CD14-positive monocyte (primary cell): ENCODE data around the gene IZUMO4. TPM values are rescaled to one million over a fixed set of nuclear protein-coding genes. Genes with fewer than 3 reads are reported as not detected.

ENCODE experiments used
- DNase-seq, 3 donors: peaks; one replicate each; pipeline ENCODE4 v3.0.0-alpha.2; 2011 to 2022
- H2AFZ ChIP-seq: 2 replicates; pipeline ENCODE4 v1.6.0; 2012; ENCODE audit warnings: mild to moderate bottlenecking, low read depth, low read length, inconsistent platforms; ENCODE audit not compliant: insufficient read depth, poor library complexity, severe bottlenecking
- H3K27ac ChIP-seq, 2 donors: 1 replicate in 1 of 2; 2 replicates in 1 of 2; pipeline ENCODE4 v1.5.1; 2012 to 2013; ENCODE audit warnings: low read length in 2 of 2, control low read depth in 1 of 2, inconsistent platforms in 1 of 2, low read depth in 1 of 2, mild to moderate bottlenecking in 1 of 2
- H3K27me3 ChIP-seq, 2 donors: one replicate each; pipeline versions ENCODE4 v1.6.0 to v1.6.1; 2011 to 2013; ENCODE audit warnings: low read length in 2 of 2; ENCODE audit not compliant: control insufficient read depth in 2 of 2, insufficient read depth in 2 of 2
- H3K36me3 ChIP-seq, 2 donors: replicated peaks in 1 of 2; 1 replicate in 1 of 2; 2 replicates in 1 of 2; pipeline versions ENCODE4 v1.5.1 to v1.6.1; 2012 to 2013; ENCODE audit warnings: low read length in 2 of 2, control low read depth in 1 of 2, inconsistent platforms in 1 of 2, mild to moderate bottlenecking in 1 of 2; ENCODE audit not compliant: insufficient read depth in 2 of 2, control insufficient read depth in 1 of 2
- H3K4me1 ChIP-seq, 2 donors: 1 replicate in 1 of 2; 2 replicates in 1 of 2; pipeline versions ENCODE4 v1.5.1 to v1.6.1; 2012 to 2013; ENCODE audit warnings: low read length in 2 of 2, control low read depth in 1 of 2, inconsistent platforms in 1 of 2, mild to moderate bottlenecking in 1 of 2, moderate library complexity in 1 of 2; ENCODE audit not compliant: insufficient read depth in 2 of 2, control insufficient read depth in 1 of 2
- H3K4me2 ChIP-seq: replicated peaks from 2 replicates; pipeline ENCODE3; 2012; ENCODE audit warnings: low read length, moderate library complexity, mild to moderate bottlenecking; ENCODE audit not compliant: poor library complexity, severe bottlenecking; ENCODE audit errors: extremely low read depth
- H3K4me3 ChIP-seq, 3 experiments: fragments of 200-600 bp in 1 of 3; sonication (generic) in 1 of 3; replicated peaks in 1 of 3; 1 replicate in 2 of 3; 2 replicates in 1 of 3; pipeline ENCODE4 v1.5.1; 2011 to 2013; ENCODE audit warnings: low read length in 3 of 3, mild to moderate bottlenecking in 3 of 3, control low read depth in 2 of 3, low read depth in 2 of 3, inconsistent platforms in 1 of 3, moderate library complexity in 1 of 3
- H3K79me2 ChIP-seq: 2 replicates; pipeline ENCODE4 v1.6.0; 2012; ENCODE audit warnings: mild to moderate bottlenecking, control low read depth, inconsistent platforms, low read length, moderate library complexity; ENCODE audit not compliant: insufficient read depth
- H3K9ac ChIP-seq: 2 replicates; pipeline ENCODE4 v1.6.0; 2017; ENCODE audit warnings: low read length, mild to moderate bottlenecking; ENCODE audit not compliant: insufficient read depth, poor library complexity, severe bottlenecking
- H3K9me3 ChIP-seq, 2 donors: replicated peaks in 1 of 2; 1 replicate in 1 of 2; 2 replicates in 1 of 2; pipeline versions ENCODE4 v1.5.1 to v1.6.1; 2012 to 2013; ENCODE audit warnings: low read length in 2 of 2, control low read depth in 1 of 2; ENCODE audit not compliant: control insufficient read depth in 1 of 2, insufficient read depth in 1 of 2
- H4K20me1 ChIP-seq: 2 replicates; pipeline ENCODE4 v1.6.0; 2012; ENCODE audit warnings: mild to moderate bottlenecking, low read length, control low read depth, moderate library complexity; ENCODE audit not compliant: insufficient read depth
- H3K27ac Mint-ChIP-seq, 7 donors: one replicate each; pipeline ENCODE4 v1.8.0; 2020; ENCODE audit warnings: mild to moderate bottlenecking in 7 of 7, mixed read lengths in 7 of 7, moderate library complexity in 6 of 7, inconsistent platforms in 2 of 7
- H3K27me3 Mint-ChIP-seq, 3 donors: one replicate each; pipeline ENCODE4 v1.8.0; 2021 to 2022; ENCODE audit warnings: low read depth in 3 of 3, mild to moderate bottlenecking in 3 of 3, mixed read lengths in 3 of 3, moderate library complexity in 3 of 3, inconsistent platforms in 1 of 3
- H3K36me3 Mint-ChIP-seq, 2 donors: one replicate each; pipeline ENCODE4 v1.8.0; 2020; ENCODE audit warnings: mixed read lengths in 2 of 2, inconsistent platforms in 1 of 2, mild to moderate bottlenecking in 1 of 2
- H3K4me1 Mint-ChIP-seq: one replicate; pipeline ENCODE4 v1.8.0; 2020; ENCODE audit warnings: mild to moderate bottlenecking, mixed read lengths
- H3K4me3 Mint-ChIP-seq, 2 donors: one replicate each; pipeline ENCODE4 v1.8.0; 2020; ENCODE audit warnings: mild to moderate bottlenecking in 2 of 2, mixed read lengths in 2 of 2, moderate library complexity in 1 of 2
- H3K9me3 Mint-ChIP-seq, 7 donors: one replicate each; pipeline ENCODE4 v1.8.0; 2020 to 2022; ENCODE audit warnings: mixed read lengths in 7 of 7, mild to moderate bottlenecking in 6 of 7, moderate library complexity in 6 of 7, inconsistent platforms in 2 of 7
- CTCF ChIP-seq: fragments of 200-600 bp; IDR thresholded peaks from one replicate; pipeline ENCODE4 v1.8.0; 2022; ENCODE audit warnings: antibody characterized with exemption, mild to moderate bottlenecking
- WGBS: methylation state at CpG from one replicate; pipeline ENCODE4 v1.1.5; 2013; ENCODE audit warnings: missing lambda C conversion rate; ENCODE audit not compliant: insufficient coverage; 5-methylcytosine and 5-hydroxymethylcytosine counted together
- intact Hi-C, 2 donors: fragments of 100-400 bp; cut with micrococcal nuclease; formaldehyde crosslinking; loops; one replicate each; pipeline versions ENCODE4 v1.15.0 to v1.15.1; 2023
- polyA plus RNA-seq, 3 donors: library from polyadenylated mRNA; depleted of rRNA in 1 of 3; unstranded in 2 of 3; stranded (reverse) in 1 of 3; fragments of 300-500 nt in 2 of 3; fragments of >200 nt in 1 of 3; fragmentation: Illumina TruSeq in 2 of 3; gene quantifications; 1 replicate in 2 of 3; 2 replicates in 1 of 3; pipeline ENCODE4 v1.2.3, GENCODE V29; 2012 to 2021

IZUMO4 gene
- polyA plus RNA-seq, 3 donors, result 0.41 to 17.5 (median 0.80) TPM

- Histone ChIP-seq H3K4me3 (no peak overlapping the region), H3K27ac (peak overlapping the region in 1 of 2 donors; percentile 8), H3K4me1 (peaks cover 36 to 55% of the 10 kb centered on the region in 2 donors), H2AFZ (no peak overlapping the region), H4K20me1 (peaks cover 100% of the 10 kb centered on the region), H3K79me2 (peaks cover 92% of the 10 kb centered on the region), H3K9ac (no peak overlapping the region), H3K27me3 (no peaks in the 10 kb centered on the region), H3K36me3 (peaks cover 81 to 89% of the 10 kb centered on the region in 2 donors), H3K4me2 (no peak overlapping the region), H3K9me3 (no peaks in the 10 kb centered on the region)
- Mint-ChIP-seq H3K27ac (peak overlapping the region in 4 of 7 donors; percentile 15 to 95 (median 64)), H3K4me3 (no peak overlapping the region), H3K27me3 (peaks cover 0 to 5% (median 0%) of the 10 kb centered on the region in 3 donors), H3K36me3 (peaks cover 71 to 99% of the 10 kb centered on the region in 2 donors), H3K4me1 (peaks cover 40% of the 10 kb centered on the region), H3K9me3 (peaks cover 0 to 5% (median 0%) of the 10 kb centered on the region in 7 donors)
- DNase-seq, result no peak
- 93% methylated on average over 26 of the region's 32 CpGs for WGBS
- intact Hi-C loops, result no loop called here
- no peak for TF ChIP-seq CTCF
These were observed 20.2 kb upstream of the IZUMO4 start for GRCh38 chr19:2076526-2076944.

- no peak for DNase-seq
- intact Hi-C loops, result no loop called here
- Histone ChIP-seq H3K9ac (no peak overlapping the region), H3K36me3 (peaks cover 74 to 80% of the 10 kb centered on the region in 2 donors), H4K20me1 (peaks cover 100% of the 10 kb centered on the region), H3K79me2 (peaks cover 96% of the 10 kb centered on the region), H2AFZ (no peak overlapping the region), H3K4me2 (no peak overlapping the region), H3K9me3 (no peaks in the 10 kb centered on the region), H3K27ac (no peak overlapping the region), H3K4me3 (no peak overlapping the region), H3K4me1 (peaks cover 45 to 64% of the 10 kb centered on the region in 2 donors), H3K27me3 (no peaks in the 10 kb centered on the region)
- H3K36me3 Mint-ChIP-seq, result peaks cover 63 to 97% of the 10 kb centered on the region in 2 donors
- H3K4me3 Mint-ChIP-seq, result no peak overlapping the region
- peaks cover 0 to 3% (median 0%) of the 10 kb centered on the region in 3 donors for H3K27me3 Mint-ChIP-seq
- peaks cover 0 to 2% (median 0%) of the 10 kb centered on the region in 7 donors for H3K9me3 Mint-ChIP-seq
- peak overlapping the region in 4 of 7 donors; percentile 41 to 54 (median 46) for H3K27ac Mint-ChIP-seq
- no peak for TF ChIP-seq CTCF
- peaks cover 46% of the 10 kb centered on the region for H3K4me1 Mint-ChIP-seq
- WGBS, result 97% methylated on average over 7 of the region's 7 CpGs
These were observed 19.3 kb upstream of the IZUMO4 start for GRCh38 chr19:2077398-2077797.
